ENCODE data around the gene SLC2A9. TPM values are rescaled to one million over a fixed set of nuclear protein-coding genes. Genes with fewer than 3 reads are reported as not detected.
"Not testable (repeated sequence)": the region's sequence is repeated elsewhere in the genome, so short reads cannot be mapped to it uniquely, and the experiment has no call there.

The SLC2A9 gene
- total and polyA plus RNA-seq, 8 donors, result 1.2 to 5.7 (median 2.4) TPM

DNA sequence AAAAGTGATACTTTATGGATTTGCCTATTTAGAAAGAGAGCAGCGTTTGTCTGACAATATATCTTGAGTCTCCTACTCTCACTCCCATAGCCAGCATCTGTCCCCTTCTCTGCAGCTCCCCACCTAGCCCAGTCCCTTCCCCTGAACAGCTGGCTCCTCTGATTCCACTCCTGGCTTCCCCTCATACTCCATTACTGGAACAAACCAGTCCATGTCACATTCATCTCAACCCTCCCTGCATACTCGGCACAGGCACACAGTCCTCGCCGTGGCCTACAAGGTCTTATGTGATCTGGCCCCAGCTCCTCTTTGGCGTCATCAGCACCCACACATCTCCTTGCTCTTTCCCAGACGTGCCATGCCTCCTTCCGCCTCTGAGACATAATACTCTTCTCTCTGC is 36.7 kb downstream of the SLC2A9 start:
- Histone ChIP-seq H3K4me1 (no peaks in the 10 kb centered on the region), H3K9me3 (no peaks in the 10 kb centered on the region), H3K27ac (no peak overlapping the region), H3K4me3 (no peak overlapping the region), H3K27me3 (no peaks in the 10 kb centered on the region), H3K36me3 (no peaks in the 10 kb centered on the region)
- intact Hi-C loops (cut with DNase I), result no loop called here
- DNase-seq, result no peak
- TF ChIP-seq, protein P1, sequence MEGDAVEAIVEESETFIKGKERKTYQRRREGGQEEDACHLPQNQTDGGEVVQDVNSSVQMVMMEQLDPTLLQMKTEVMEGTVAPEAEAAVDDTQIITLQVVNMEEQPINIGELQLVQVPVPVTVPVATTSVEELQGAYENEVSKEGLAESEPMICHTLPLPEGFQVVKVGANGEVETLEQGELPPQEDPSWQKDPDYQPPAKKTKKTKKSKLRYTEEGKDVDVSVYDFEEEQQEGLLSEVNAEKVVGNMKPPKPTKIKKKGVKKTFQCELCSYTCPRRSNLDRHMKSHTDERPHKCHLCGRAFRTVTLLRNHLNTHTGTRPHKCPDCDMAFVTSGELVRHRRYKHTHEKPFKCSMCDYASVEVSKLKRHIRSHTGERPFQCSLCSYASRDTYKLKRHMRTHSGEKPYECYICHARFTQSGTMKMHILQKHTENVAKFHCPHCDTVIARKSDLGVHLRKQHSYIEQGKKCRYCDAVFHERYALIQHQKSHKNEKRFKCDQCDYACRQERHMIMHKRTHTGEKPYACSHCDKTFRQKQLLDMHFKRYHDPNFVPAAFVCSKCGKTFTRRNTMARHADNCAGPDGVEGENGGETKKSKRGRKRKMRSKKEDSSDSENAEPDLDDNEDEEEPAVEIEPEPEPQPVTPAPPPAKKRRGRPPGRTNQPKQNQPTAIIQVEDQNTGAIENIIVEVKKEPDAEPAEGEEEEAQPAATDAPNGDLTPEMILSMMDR (IDR thresholded peaks at IDR 0.05), result no peak
- FAIRE-seq, result no peak
- no peak for ATAC-seq
- 85 to 91% methylated on average over 7 of the region's 7 CpGs for WGBS, 2 donors

DNA sequence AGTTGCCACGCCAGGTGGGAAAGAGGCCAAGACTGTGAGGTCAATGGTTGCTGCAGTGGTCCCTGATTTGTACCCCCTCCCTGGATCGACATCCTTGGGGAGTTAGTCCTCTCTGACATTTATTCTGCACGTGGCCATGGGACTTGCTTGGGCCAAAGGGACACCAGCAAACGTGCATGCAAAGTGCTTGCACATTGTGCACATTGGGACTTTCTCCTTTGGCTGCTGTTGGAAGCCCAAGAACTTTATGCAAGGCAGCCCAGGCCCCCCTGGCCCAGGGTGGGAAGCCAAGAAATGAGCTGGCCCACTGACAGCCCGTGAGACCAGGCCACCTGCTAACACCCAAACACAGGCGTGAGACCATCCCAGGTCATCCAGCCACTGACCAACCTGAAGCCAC is 38.1 kb downstream of the SLC2A9 start:
- Histone ChIP-seq H3K27ac (no peak overlapping the region), H3K4me1 (no peaks in the 10 kb centered on the region), H3K27me3 (no peaks in the 10 kb centered on the region), H3K4me3 (no peak overlapping the region), H3K9me3 (no peaks in the 10 kb centered on the region), H3K36me3 (no peaks in the 10 kb centered on the region)
- DNase-seq, result no peak
- 72 to 79% methylated on average over 6 of the region's 6 CpGs for WGBS, 2 donors
- intact Hi-C loops (cut with DNase I), result no loop called here
- no peak for ATAC-seq
- TF ChIP-seq, protein P1 (IDR thresholded peaks at IDR 0.05), result no peak
- no peak for FAIRE-seq

DNA sequence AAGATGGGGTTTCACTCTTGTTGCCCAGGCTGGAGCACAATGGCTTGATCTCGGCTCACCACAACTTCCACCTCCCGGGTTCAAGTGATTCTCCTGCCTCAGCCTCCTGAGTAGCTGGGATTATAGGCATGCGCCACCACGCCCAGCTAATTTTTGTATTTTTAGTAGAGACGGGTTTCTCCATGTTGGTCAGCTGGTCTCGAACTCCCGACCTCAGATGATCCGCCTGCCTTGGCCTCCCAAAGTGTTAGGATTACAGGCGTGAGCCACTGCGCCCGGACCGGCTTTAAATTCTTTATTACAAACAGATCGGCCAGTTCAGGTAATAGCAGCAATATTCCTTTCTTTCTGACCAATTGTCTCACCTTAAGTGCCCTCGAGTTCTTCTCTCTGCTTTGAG is 39.4 kb downstream of the SLC2A9 start:
- H3K27me3 ChIP-seq; DNase-seq; H3K27ac ChIP-seq; intact Hi-C loops (cut with DNase I); ATAC-seq; H3K9me3 ChIP-seq; H3K4me3 ChIP-seq; FAIRE-seq; H3K36me3 ChIP-seq; H3K4me1 ChIP-seq: not testable (repeated sequence)
- WGBS, 2 donors, result 80 to 92% methylated on average over 14 of the region's 14 CpGs

DNA sequence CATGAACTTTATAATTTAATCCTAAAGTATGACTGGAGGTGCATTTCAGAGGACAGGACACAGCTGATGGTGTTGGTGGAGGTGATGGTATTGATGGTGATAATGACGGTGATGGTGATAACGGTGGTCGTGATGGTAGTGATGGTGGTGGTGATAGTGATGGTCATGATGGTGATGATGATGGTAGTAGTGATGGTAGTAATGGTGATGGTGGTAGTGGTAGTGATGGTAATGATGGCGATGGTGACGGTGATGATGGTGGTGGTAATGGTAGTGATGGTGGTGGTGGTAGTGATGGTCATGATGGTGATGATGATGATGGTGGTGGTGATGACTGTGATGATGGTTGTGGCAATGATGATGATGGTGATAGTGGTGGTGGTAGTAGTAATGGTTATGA is 40.4 kb downstream of the SLC2A9 start:
- intact Hi-C loops (cut with DNase I), result no loop called here
- DNase-seq, result no peak
- no peak for ATAC-seq
- TF ChIP-seq, protein P1 (IDR thresholded peaks at IDR 0.05), result no peak
- Histone ChIP-seq H3K27me3 (no peaks in the 10 kb centered on the region), H3K36me3 (no peaks in the 10 kb centered on the region), H3K27ac (no peak overlapping the region), H3K4me1 (no peaks in the 10 kb centered on the region), H3K4me3 (no peak overlapping the region), H3K9me3 (no peaks in the 10 kb centered on the region)
- no peak for FAIRE-seq
- 91 to 94% methylated on average over 5 of the region's 5 CpGs for WGBS, 2 donors

DNA sequence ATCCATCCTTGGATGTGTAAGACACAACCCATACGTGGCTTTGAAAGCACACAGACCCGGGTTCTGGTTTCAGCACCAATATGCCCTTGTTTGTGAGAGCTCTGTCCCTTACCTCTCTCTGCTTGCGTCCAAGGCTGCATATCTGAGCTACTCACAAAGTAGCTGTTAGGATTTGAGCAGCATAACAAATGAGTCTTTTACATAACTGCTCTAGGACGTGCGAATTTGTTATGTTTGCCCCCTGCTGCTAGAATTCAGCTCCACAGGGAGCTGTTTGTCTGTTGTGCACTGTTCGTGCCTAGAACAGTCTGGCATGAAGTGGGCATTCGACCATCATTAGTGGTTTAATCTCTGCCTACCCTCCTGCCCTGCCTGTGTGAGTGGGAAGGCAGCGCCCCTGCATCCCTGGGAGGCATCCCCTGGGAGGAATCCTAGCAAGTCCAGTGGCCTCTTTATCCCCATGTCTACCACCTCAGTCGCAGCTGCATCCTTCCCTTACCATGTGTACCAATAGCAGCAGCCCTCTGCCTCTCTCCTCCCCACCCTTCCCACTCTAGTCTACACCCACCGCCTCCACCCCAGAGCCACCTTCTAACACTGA is 42.1 kb downstream of the SLC2A9 start:
- TF ChIP-seq, protein P1 (IDR thresholded peaks at IDR 0.05), result no peak
- Histone ChIP-seq H3K4me1 (no peaks in the 10 kb centered on the region), H3K4me3 (no peak overlapping the region), H3K27ac (no peak overlapping the region), H3K27me3 (no peaks in the 10 kb centered on the region), H3K9me3 (no peaks in the 10 kb centered on the region), H3K36me3 (no peaks in the 10 kb centered on the region)
- WGBS, 2 donors, result 39 to 42% methylated on average over 10 of the region's 10 CpGs
- FAIRE-seq (no peak), ATAC-seq (peak in 2 of 4 donors; percentile 38 to 64), DNase-seq (no peak)
- intact Hi-C loops (cut with DNase I), result no loop called here

All from pancreas (tissue), 10 donors.